K562 (cell line): Measurements from ENCODE around the gene PMVK. TPM values are rescaled to one million over a fixed set of nuclear protein-coding genes. Genes with fewer than 3 reads are reported as not detected.

ENCODE experiments used
- CBFB ChIP-seq: sonication (generic); formaldehyde crosslinking; IDR thresholded peaks from 2 replicates; pipeline ENCODE4 v1.4.0; 2020; ENCODE audit warnings: mild to moderate bottlenecking, missing genetic modification reagents
- CEBPB ChIP-seq: fragments of 450-650 bp; IDR thresholded peaks from 2 replicates; pipeline ENCODE4 v1.6.1; 2016; ENCODE audit warnings: missing genetic modification characterization, missing compliant biosample characterization
- CTBP1 ChIP-seq: fragments of 450-650 bp; IDR thresholded peaks from 2 replicates; pipeline ENCODE4 v1.6.1; 2016; ENCODE audit warnings: borderline replicate concordance
- CXXC5 ChIP-seq: fragments of 250-450 bp; sonication (Bioruptor Pico); IDR thresholded peaks from 2 replicates; pipeline ENCODE4 v1.8.0; 2022; ENCODE audit warnings: inconsistent platforms, mild to moderate bottlenecking, moderate library complexity
- MTA1 ChIP-seq: fragments of 450-650 bp; IDR thresholded peaks from 2 replicates; pipeline ENCODE4 v1.6.1; 2017; ENCODE audit warnings: borderline replicate concordance
- NCOA4 ChIP-seq: fragments of 450-650 bp; IDR thresholded peaks from 2 replicates; pipeline ENCODE4 v1.6.1; 2018; ENCODE audit warnings: mild to moderate bottlenecking; ENCODE audit not compliant: partially characterized antibody
- NONO ChIP-seq, 2 experiments: fragments of 200-400 bp in 1 of 2; fragments of 450-650 bp in 1 of 2; formaldehyde crosslinking in 1 of 2; IDR thresholded peaks; 2 replicates each; pipeline ENCODE4 v1.6.1; 2017; ENCODE audit warnings: low read depth in 2 of 2, mild to moderate bottlenecking in 2 of 2, moderate library complexity in 2 of 2, low read length in 1 of 2
- POLR2AphosphoS5 ChIP-seq: IDR thresholded peaks from 2 replicates; pipeline ENCODE4 v1.6.1; 2011; ENCODE audit warnings: mild to moderate bottlenecking, low read depth, low read length, moderate library complexity; ENCODE audit not compliant: control insufficient read depth, insufficient read depth
- PRPF4 ChIP-seq: fragments of 200-400 bp; formaldehyde crosslinking; IDR thresholded peaks from one replicate; pipeline ENCODE4 v1.6.1; 2017; ENCODE audit warnings: low read length, low read depth, mild to moderate bottlenecking; ENCODE audit not compliant: insufficient read depth, poor library complexity, severe bottlenecking
- RAD51 ChIP-seq: fragments of 450-650 bp; IDR thresholded peaks from 2 replicates; pipeline ENCODE4 v1.7.1; 2016; ENCODE audit warnings: low read depth, mild to moderate bottlenecking, borderline replicate concordance
- SP1 ChIP-seq: sonication (generic); formaldehyde crosslinking; IDR thresholded peaks from 2 replicates; pipeline ENCODE4 v1.8.1; 2022; ENCODE audit warnings: mild to moderate bottlenecking, missing genetic modification reagents
- SRF ChIP-seq, 2 experiments: fragments of 250-450, 450-650 bp in 1 of 2; sonication (Bioruptor Pico) in 1 of 2; sonication (generic) in 1 of 2; formaldehyde crosslinking; IDR thresholded peaks; 2 replicates each; pipeline versions ENCODE4 v1.5.0 to v1.5.1; 2020 to 2022; ENCODE audit warnings: mild to moderate bottlenecking in 1 of 2, missing genetic modification reagents in 1 of 2
- WHSC1 ChIP-seq: IDR thresholded peaks from one replicate; pipeline ENCODE4 v1.6.1; 2012; ENCODE audit warnings: low read length, control low read depth, inconsistent platforms
- YBX1 ChIP-seq: fragments of 450-650 bp; IDR thresholded peaks from 2 replicates; pipeline ENCODE4 v1.7.1; 2016; ENCODE audit warnings: mild to moderate bottlenecking
- ZBTB8A ChIP-seq: fragments of 450-650 bp; IDR thresholded peaks from 2 replicates; pipeline ENCODE4 v1.6.1; 2018; ENCODE audit warnings: mild to moderate bottlenecking, moderate library complexity; ENCODE audit not compliant: partially characterized antibody
- ZKSCAN3 ChIP-seq: fragments of 250-450 bp; sonication (Bioruptor Pico); IDR thresholded peaks from 2 replicates; pipeline ENCODE4 v1.4.0; 2020
- ZKSCAN8 ChIP-seq: fragments of 200-800 bp; sonication (Bioruptor generic); IDR thresholded peaks from 2 replicates; pipeline ENCODE4 v1.6.1; 2016; ENCODE audit warnings: missing genetic modification characterization, missing compliant biosample characterization
- ZNF124 ChIP-seq: sonication (generic); formaldehyde crosslinking; IDR thresholded peaks from 2 replicates; pipeline ENCODE4 v1.8.1; 2022; ENCODE audit warnings: missing genetic modification reagents
- ZNF143 ChIP-seq: sonication (generic); formaldehyde crosslinking; IDR thresholded peaks from 2 replicates; pipeline ENCODE4 v1.9.0; 2022; ENCODE audit warnings: mild to moderate bottlenecking, missing genetic modification reagents
- ZNF384 ChIP-seq: IDR thresholded peaks from 2 replicates; pipeline ENCODE4 v1.6.1; 2012; ENCODE audit warnings: low read depth, low read length, improper control_type of control experiment
- ZNF77 ChIP-seq: fragments of 250-450 bp; sonication (Bioruptor Pico); IDR thresholded peaks from 2 replicates; pipeline ENCODE4 v1.5.0; 2020
- polyA plus RNA-seq, 8 experiments: library from polyadenylated mRNA; depleted of rRNA in 4 of 8; stranded (reverse) in 5 of 8; unstranded in 3 of 8; fragments of >200 nt; fragmentation: Nextera tagmentation in 2 of 8; fragmentation: Illumina TruSeq in 1 of 8; extraction: Ambion mirVana in 2 of 8; extraction: Trizol in 1 of 8; gene quantifications; 2 replicates each; pipeline versions ENCODE4 v1.2.1 to v1.2.3, GENCODE V29; 2011 to 2014; ENCODE audit warnings: inconsistent platforms in 1 of 8, missing spikeins in 1 of 8
- total RNA-seq, 7 experiments: library from RNA; depleted of rRNA in 6 of 7; stranded (reverse); fragments of >200 nt in 6 of 7; fragmentation: Illumina TruSeq in 2 of 7; extraction: Trizol in 2 of 7; gene quantifications; 2 replicates each; pipeline versions ENCODE4 v1.2.1 to v1.2.3, GENCODE V29; 2011 to 2021; ENCODE audit warnings: low replicate concordance in 1 of 7
- TF ChIP-seq, protein P1 (sequence below): fragments of 450-650 bp; formaldehyde crosslinking; IDR thresholded peaks from 2 replicates; pipeline ENCODE4 v1.4.0; 2022; ENCODE audit warnings: missing genetic modification characterization
- TF ChIP-seq, protein P2 (sequence below): fragments of 450-650 bp; IDR thresholded peaks from 2 replicates; pipeline ENCODE4 v1.7.1; 2018; ENCODE audit warnings: mild to moderate bottlenecking, low read depth; ENCODE audit not compliant: partially characterized antibody
- TF ChIP-seq, protein P3 (sequence below), 2 experiments: fragments of 250-450 bp in 1 of 2; fragments of 450-650 bp in 1 of 2; sonication (Bioruptor Pico) in 1 of 2; IDR thresholded peaks; 2 replicates each; pipeline versions ENCODE4 v1.6.1 to v1.8.0; 2016 to 2021; ENCODE audit warnings: mild to moderate bottlenecking in 2 of 2, moderate library complexity in 2 of 2, missing compliant biosample characterization in 1 of 2, missing genetic modification characterization in 1 of 2

The PMVK gene
- total and polyA plus RNA-seq, 9 of the 15 experiments (the other 6 are each of a cell fraction or from before 2014, with no cell fraction given): 1.1 to 15.3 (median 6.3) TPM

DNA sequence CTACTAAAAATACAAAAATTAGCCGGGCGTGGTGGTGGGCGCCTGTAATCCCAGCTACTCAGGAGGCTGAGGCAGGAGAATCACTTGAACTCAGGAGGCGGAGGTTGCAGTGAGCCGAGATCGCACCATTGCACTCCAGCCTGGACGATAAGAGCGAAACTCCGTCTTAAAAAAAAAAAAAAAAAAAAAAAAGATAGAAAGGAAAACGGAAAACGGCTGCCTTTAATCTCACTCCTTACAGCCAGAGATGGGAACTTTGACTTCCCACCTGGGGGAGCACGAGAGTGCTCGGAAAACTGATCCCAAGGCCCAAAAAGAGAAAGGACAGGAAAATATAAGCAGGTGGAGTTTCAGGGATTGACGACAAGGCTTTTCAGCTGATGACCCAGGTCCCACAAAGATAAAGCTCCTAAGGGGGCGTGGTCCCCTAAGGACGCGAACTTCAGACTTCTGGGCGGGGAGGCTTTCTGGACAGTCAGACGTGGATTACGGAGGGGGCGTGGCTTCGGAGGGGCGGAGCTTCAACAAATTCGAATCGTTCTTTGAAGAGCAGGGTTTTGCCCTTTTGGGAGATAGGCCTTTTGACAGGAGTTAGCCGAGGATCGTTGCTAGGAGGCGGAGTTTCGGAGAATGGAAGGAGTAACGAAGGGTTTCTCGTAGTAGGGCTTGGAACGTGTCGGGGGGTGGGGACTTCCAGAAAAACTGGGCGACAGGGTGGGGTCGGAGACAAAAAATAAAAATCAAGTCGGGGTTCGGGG is 37.0 kb upstream of the PMVK start (continued):
- TF ChIP-seq, protein P1, sequence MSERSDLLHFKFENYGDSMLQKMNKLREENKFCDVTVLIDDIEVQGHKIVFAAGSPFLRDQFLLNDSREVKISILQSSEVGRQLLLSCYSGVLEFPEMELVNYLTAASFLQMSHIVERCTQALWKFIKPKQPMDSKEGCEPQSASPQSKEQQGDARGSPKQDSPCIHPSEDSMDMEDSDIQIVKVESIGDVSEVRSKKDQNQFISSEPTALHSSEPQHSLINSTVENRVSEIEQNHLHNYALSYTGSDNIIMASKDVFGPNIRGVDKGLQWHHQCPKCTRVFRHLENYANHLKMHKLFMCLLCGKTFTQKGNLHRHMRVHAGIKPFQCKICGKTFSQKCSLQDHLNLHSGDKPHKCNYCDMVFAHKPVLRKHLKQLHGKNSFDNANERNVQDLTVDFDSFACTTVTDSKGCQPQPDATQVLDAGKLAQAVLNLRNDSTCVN (CRISPR knock-in tag): no peak
- TF ChIP-seq ZNF77 (CRISPR knock-in tag): no peak
- TF ChIP-seq CBFB (CRISPR knock-in tag): no peak
- TF ChIP-seq CXXC5 (CRISPR knock-in tag): peak; percentile 44
- TF ChIP-seq MTA1: no peak
- TF ChIP-seq YBX1: no peak
- TF ChIP-seq ZNF124 (CRISPR knock-in tag): no peak
- no peak for TF ChIP-seq ZNF143
- TF ChIP-seq CTBP1: no peak
- peak in 1 of 2 experiments; percentile 25; a peak in 1 of 4 replicates for TF ChIP-seq SRF (CRISPR knock-in tag; IDR thresholded peaks at IDR 0.05)
- TF ChIP-seq, protein P2, sequence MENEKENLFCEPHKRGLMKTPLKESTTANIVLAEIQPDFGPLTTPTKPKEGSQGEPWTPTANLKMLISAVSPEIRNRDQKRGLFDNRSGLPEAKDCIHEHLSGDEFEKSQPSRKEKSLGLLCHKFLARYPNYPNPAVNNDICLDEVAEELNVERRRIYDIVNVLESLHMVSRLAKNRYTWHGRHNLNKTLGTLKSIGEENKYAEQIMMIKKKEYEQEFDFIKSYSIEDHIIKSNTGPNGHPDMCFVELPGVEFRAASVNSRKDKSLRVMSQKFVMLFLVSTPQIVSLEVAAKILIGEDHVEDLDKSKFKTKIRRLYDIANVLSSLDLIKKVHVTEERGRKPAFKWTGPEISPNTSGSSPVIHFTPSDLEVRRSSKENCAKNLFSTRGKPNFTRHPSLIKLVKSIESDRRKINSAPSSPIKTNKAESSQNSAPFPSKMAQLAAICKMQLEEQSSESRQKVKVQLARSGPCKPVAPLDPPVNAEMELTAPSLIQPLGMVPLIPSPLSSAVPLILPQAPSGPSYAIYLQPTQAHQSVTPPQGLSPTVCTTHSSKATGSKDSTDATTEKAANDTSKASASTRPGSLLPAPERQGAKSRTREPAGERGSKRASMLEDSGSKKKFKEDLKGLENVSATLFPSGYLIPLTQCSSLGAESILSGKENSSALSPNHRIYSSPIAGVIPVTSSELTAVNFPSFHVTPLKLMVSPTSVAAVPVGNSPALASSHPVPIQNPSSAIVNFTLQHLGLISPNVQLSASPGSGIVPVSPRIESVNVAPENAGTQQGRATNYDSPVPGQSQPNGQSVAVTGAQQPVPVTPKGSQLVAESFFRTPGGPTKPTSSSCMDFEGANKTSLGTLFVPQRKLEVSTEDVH: no peak
- no peak for TF ChIP-seq WHSC1
- no peak for TF ChIP-seq NONO (IDR thresholded peaks at IDR 0.05; ENCODE audit: low read depth in 2 of 2, low read length in 1 of 2)
- TF ChIP-seq, protein P3, sequence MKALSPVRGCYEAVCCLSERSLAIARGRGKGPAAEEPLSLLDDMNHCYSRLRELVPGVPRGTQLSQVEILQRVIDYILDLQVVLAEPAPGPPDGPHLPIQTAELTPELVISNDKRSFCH (CRISPR knock-in tag; IDR thresholded peaks at IDR 0.05): no peak
- TF ChIP-seq, protein P3 (tag; IDR thresholded peaks at IDR 0.05): no peak
- no peak for TF ChIP-seq ZBTB8A
- no peak for TF ChIP-seq NCOA4
- peak; percentile 91 for TF ChIP-seq SP1 (CRISPR knock-in tag)
- no peak for TF ChIP-seq CEBPB (tag)
- TF ChIP-seq POLR2AphosphoS5: peak; percentile 85
- TF ChIP-seq RAD51: no peak
- no peak for TF ChIP-seq PRPF4
- TF ChIP-seq ZNF384: peak; percentile 81
- no peak for TF ChIP-seq ZKSCAN8
- TF ChIP-seq ZKSCAN3 (CRISPR knock-in tag): no peak
